HepG2 (cell line): ENCODE results near the gene VAMP5. TPM values are rescaled to one million over a fixed set of nuclear protein-coding genes. Genes with fewer than 3 reads are reported as not detected.

Experiments used
- FOXM1 ChIP-seq: sonication (generic); formaldehyde crosslinking; IDR thresholded peaks from 2 replicates; pipeline ENCODE4 v1.5.0; 2020; ENCODE audit warnings: missing genetic modification reagents
- HDAC6 ChIP-seq: fragments of 200-600 bp; sonication (generic); IDR thresholded peaks from 2 replicates; pipeline ENCODE4 v1.7.0; 2017; ENCODE audit warnings: mild to moderate bottlenecking, antibody characterized with exemption, low read length, low read depth
- HHEX ChIP-seq: IDR thresholded peaks from 2 replicates; pipeline ENCODE4 v1.6.1; 2016; ENCODE audit warnings: control low read depth
- KLF11 ChIP-seq: IDR thresholded peaks from 2 replicates; pipeline ENCODE4 v1.6.1; 2016; ENCODE audit warnings: missing compliant biosample characterization
- MED8 ChIP-seq: sonication (generic); formaldehyde crosslinking; IDR thresholded peaks from 2 replicates; pipeline ENCODE4 v1.8.1; 2023; ENCODE audit warnings: mild to moderate bottlenecking, missing genetic modification reagents; ENCODE audit not compliant: insufficient replicate concordance
- NRL ChIP-seq: sonication (generic); formaldehyde crosslinking; IDR thresholded peaks from 2 replicates; pipeline ENCODE4 v1.5.0; 2020; ENCODE audit warnings: missing genetic modification reagents, mild to moderate bottlenecking, moderate library complexity, borderline replicate concordance
- RFXAP ChIP-seq: sonication (generic); formaldehyde crosslinking; IDR thresholded peaks from 2 replicates; pipeline ENCODE4 v1.4.0; 2020; ENCODE audit warnings: missing genetic modification reagents, borderline replicate concordance
- SAP130 ChIP-seq: IDR thresholded peaks from 2 replicates; pipeline ENCODE4 v1.6.1; 2016; ENCODE audit warnings: low read depth
- SMAD1 ChIP-seq: sonication (generic); formaldehyde crosslinking; IDR thresholded peaks from 2 replicates; pipeline ENCODE4 v1.4.0; 2020; ENCODE audit warnings: missing genetic modification reagents, low read depth, mild to moderate bottlenecking, borderline replicate concordance
- SRY ChIP-seq: sonication (generic); formaldehyde crosslinking; IDR thresholded peaks from 2 replicates; pipeline ENCODE4 v1.8.0; 2022; ENCODE audit warnings: mild to moderate bottlenecking, missing genetic modification reagents
- ZFP41 ChIP-seq: sonication (generic); formaldehyde crosslinking; IDR thresholded peaks from 2 replicates; pipeline ENCODE4 v1.4.0; 2020; ENCODE audit warnings: mild to moderate bottlenecking, missing genetic modification reagents, borderline replicate concordance
- ZMYM3 ChIP-seq: sonication (generic); formaldehyde crosslinking; IDR thresholded peaks from 2 replicates; pipeline ENCODE4 v1.5.1; 2020; ENCODE audit warnings: mild to moderate bottlenecking, missing genetic modification reagents
- ZNF3 ChIP-seq: IDR thresholded peaks from 2 replicates; pipeline ENCODE4 v1.7.0; 2017; ENCODE audit warnings: inconsistent platforms
- ZNF782 ChIP-seq: sonication (generic); formaldehyde crosslinking; IDR thresholded peaks from 2 replicates; pipeline ENCODE4 v1.4.0; 2020; ENCODE audit warnings: missing genetic modification reagents, mild to moderate bottlenecking, borderline replicate concordance
- polyA plus RNA-seq, 8 experiments: library from polyadenylated mRNA; depleted of rRNA in 3 of 8; stranded (reverse) in 7 of 8; unstranded in 1 of 8; fragments of >200 nt; fragmentation: Illumina TruSeq in 4 of 8; extraction: Trizol in 4 of 8; gene quantifications; 2 replicates each; pipeline versions ENCODE4 v1.2.1 to v1.2.3, GENCODE V29; 2011 to 2016; ENCODE audit warnings: low read depth in 4 of 8, missing spikeins in 1 of 8, mixed read lengths in 1 of 8; ENCODE audit not compliant: insufficient read depth in 1 of 8
- total RNA-seq, 5 experiments: library from RNA; depleted of rRNA; stranded (reverse); fragments of >200 nt; fragmentation: Illumina TruSeq; extraction: Trizol; gene quantifications; 2 replicates each; pipeline ENCODE4 v1.2.3, GENCODE V29; 2016; ENCODE audit warnings: low read depth in 1 of 5
- TF ChIP-seq, protein P1 (sequence below): sonication (generic); formaldehyde crosslinking; IDR thresholded peaks from 2 replicates; pipeline ENCODE4 v1.5.0; 2020; ENCODE audit warnings: mild to moderate bottlenecking, missing genetic modification reagents, borderline replicate concordance
- TF ChIP-seq, protein P2 (sequence below): sonication (generic); formaldehyde crosslinking; IDR thresholded peaks from 2 replicates; pipeline ENCODE4 v1.5.0; 2020; ENCODE audit warnings: missing genetic modification reagents
- TF ChIP-seq, protein P3 (sequence below): IDR thresholded peaks from 2 replicates; pipeline ENCODE4 v1.6.1; 2012; ENCODE audit warnings: low read length, improper control_type of control experiment

Gene VAMP5
- total and polyA plus RNA-seq, 2 of the 13 experiments (the other 11 are each of a cell fraction or from before 2014, with no cell fraction given) = 7.2 to 56.7 TPM

DNA sequence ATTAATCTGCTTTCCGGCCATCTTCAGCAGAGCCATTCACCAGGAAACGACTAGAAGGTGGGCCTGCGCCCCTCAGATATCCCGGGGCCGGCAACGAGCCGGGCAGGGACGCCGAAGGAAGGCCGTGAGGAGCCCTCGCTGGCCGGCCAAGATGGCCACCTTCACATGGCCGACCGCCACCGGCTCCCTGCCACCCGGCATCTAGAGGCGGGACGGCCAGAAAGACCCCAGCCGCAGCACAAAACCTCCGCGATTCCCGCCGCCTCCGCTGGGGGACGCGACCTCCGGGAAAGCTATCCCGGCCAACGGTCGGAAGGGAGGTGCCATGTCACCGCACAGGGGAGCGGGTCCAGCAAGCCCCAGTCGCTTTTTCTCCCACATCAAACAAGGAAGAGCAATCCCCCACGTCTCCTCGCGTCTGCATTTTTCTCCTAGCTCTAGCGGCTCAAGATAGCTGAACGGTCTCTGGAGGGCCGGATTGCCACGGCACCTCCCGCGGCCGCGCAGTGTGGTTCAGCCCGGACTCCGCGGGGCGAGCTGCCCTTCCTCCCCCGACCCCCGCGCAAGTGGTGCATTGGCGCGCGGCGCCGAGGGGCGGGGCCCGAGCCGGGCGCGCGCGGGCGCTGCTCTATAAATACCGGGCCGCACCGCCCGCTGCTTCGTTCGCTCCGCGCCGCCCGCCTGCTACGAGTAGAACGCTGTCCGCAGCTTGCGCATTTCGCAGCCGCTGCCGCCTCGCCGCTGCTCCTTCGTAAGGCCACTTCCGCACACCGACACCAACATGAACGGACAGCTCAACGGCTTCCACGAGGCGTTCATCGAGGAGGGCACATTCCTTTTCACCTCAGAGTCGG lies 45.5 kb upstream of the VAMP5 start, which contains the start of gene MAT2A (continued):
- TF ChIP-seq, protein P1, sequence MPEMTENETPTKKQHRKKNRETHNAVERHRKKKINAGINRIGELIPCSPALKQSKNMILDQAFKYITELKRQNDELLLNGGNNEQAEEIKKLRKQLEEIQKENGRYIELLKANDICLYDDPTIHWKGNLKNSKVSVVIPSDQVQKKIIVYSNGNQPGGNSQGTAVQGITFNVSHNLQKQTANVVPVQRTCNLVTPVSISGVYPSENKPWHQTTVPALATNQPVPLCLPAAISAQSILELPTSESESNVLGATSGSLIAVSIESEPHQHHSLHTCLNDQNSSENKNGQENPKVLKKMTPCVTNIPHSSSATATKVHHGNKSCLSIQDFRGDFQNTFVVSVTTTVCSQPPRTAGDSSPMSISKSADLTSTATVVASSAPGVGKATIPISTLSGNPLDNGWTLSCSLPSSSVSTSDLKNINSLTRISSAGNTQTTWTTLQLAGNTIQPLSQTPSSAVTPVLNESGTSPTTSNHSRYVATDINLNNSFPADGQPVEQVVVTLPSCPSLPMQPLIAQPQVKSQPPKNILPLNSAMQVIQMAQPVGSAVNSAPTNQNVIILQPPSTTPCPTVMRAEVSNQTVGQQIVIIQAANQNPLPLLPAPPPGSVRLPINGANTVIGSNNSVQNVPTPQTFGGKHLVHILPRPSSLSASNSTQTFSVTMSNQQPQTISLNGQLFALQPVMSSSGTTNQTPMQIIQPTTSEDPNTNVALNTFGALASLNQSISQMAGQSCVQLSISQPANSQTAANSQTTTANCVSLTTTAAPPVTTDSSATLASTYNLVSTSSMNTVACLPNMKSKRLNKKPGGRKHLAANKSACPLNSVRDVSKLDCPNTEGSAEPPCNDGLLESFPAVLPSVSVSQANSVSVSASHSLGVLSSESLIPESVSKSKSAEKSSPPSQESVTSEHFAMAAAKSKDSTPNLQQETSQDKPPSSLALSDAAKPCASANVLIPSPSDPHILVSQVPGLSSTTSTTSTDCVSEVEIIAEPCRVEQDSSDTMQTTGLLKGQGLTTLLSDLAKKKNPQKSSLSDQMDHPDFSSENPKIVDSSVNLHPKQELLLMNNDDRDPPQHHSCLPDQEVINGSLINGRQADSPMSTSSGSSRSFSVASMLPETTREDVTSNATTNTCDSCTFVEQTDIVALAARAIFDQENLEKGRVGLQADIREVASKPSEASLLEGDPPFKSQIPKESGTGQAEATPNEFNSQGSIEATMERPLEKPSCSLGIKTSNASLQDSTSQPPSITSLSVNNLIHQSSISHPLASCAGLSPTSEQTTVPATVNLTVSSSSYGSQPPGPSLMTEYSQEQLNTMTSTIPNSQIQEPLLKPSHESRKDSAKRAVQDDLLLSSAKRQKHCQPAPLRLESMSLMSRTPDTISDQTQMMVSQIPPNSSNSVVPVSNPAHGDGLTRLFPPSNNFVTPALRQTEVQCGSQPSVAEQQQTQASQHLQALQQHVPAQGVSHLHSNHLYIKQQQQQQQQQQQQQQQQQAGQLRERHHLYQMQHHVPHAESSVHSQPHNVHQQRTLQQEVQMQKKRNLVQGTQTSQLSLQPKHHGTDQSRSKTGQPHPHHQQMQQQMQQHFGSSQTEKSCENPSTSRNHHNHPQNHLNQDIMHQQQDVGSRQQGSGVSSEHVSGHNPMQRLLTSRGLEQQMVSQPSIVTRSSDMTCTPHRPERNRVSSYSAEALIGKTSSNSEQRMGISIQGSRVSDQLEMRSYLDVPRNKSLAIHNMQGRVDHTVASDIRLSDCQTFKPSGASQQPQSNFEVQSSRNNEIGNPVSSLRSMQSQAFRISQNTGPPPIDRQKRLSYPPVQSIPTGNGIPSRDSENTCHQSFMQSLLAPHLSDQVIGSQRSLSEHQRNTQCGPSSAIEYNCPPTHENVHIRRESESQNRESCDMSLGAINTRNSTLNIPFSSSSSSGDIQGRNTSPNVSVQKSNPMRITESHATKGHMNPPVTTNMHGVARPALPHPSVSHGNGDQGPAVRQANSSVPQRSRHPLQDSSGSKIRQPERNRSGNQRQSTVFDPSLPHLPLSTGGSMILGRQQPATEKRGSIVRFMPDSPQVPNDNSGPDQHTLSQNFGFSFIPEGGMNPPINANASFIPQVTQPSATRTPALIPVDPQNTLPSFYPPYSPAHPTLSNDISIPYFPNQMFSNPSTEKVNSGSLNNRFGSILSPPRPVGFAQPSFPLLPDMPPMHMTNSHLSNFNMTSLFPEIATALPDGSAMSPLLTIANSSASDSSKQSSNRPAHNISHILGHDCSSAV (CRISPR knock-in tag) = 0 out of 2 replicates have a peak, but pooled peaks have one; percentile 20
- TF ChIP-seq SAP130 (CRISPR knock-in tag) (peak; percentile 72), SMAD1 (peak; percentile 54), KLF11 (no peak; the same call in 1 of the 2 replicates), MED8 (CRISPR knock-in tag) (peak; percentile 85), HDAC6 (peak; percentile 89; the same call in 1 of the 2 replicates), ZNF3 (CRISPR knock-in tag) (no peak; the same call in 1 of the 2 replicates), HHEX (CRISPR knock-in tag) (no peak), RFXAP (CRISPR knock-in tag) (peak; percentile 46; the same call in 1 of the 2 replicates), ZNF782 (CRISPR knock-in tag) (peak; percentile 93), NRL (peak; percentile 87), SRY (CRISPR knock-in tag) (peak; percentile 95), FOXM1 (CRISPR knock-in tag) (peak; percentile 82), ZFP41 (CRISPR knock-in tag) (no peak; the same call in none of the 2 replicates), ZMYM3 (CRISPR knock-in tag) (no peak; the same call in 1 of the 2 replicates)
- TF ChIP-seq, protein P2, sequence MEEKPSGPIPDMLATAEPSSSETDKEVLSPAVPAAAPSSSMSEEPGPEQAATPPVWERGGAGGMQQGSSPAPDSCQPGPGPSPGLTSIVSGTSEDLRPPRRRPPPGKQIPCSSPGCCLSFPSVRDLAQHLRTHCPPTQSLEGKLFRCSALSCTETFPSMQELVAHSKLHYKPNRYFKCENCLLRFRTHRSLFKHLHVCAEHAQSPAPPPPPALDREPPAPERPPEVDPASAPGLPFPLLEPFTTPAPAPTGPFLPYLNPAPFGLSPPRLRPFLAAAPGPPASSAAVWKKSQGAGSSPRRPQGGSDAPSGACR (CRISPR knock-in tag) = no peak
- TF ChIP-seq, protein P3, sequence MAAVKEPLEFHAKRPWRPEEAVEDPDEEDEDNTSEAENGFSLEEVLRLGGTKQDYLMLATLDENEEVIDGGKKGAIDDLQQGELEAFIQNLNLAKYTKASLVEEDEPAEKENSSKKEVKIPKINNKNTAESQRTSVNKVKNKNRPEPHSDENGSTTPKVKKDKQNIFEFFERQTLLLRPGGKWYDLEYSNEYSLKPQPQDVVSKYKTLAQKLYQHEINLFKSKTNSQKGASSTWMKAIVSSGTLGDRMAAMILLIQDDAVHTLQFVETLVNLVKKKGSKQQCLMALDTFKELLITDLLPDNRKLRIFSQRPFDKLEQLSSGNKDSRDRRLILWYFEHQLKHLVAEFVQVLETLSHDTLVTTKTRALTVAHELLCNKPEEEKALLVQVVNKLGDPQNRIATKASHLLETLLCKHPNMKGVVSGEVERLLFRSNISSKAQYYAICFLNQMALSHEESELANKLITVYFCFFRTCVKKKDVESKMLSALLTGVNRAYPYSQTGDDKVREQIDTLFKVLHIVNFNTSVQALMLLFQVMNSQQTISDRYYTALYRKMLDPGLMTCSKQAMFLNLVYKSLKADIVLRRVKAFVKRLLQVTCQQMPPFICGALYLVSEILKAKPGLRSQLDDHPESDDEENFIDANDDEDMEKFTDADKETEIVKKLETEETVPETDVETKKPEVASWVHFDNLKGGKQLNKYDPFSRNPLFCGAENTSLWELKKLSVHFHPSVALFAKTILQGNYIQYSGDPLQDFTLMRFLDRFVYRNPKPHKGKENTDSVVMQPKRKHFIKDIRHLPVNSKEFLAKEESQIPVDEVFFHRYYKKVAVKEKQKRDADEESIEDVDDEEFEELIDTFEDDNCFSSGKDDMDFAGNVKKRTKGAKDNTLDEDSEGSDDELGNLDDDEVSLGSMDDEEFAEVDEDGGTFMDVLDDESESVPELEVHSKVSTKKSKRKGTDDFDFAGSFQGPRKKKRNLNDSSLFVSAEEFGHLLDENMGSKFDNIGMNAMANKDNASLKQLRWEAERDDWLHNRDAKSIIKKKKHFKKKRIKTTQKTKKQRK = no peak
